B cell (primary cell): ENCODE measurements around the gene SLC26A3.

Source experiments
- CTCF ChIP-seq: fragments of 200-600 bp; IDR thresholded peaks from one replicate; pipeline ENCODE4 v1.8.0; 2022; ENCODE audit warnings: antibody characterized with exemption, mild to moderate bottlenecking
- EZH2 ChIP-seq: IDR thresholded peaks from 2 replicates; pipeline ENCODE4 v1.6.1; 2012; ENCODE audit warnings: borderline replicate concordance, low read depth, mild to moderate bottlenecking, moderate library complexity, low read length; ENCODE audit not compliant: insufficient read depth, poor library complexity, severe bottlenecking

- TF ChIP-seq CTCF (no peak), EZH2 (no peak)
Observed at GRCh38 chr7:107836237-107837144, 33.5 kb upstream of the SLC26A3 start.
